B cell (primary cell): ENCODE results near the gene LIPA. TPM values are rescaled to one million over a fixed set of nuclear protein-coding genes. Genes with fewer than 3 reads are reported as not detected.
"Not testable (repeated sequence)": the region's sequence is repeated elsewhere in the genome, so short reads cannot be mapped to it uniquely, and the experiment has no call there.

Experiments used
- ATAC-seq: fragments of 200-7000 bp; cut with Tn5 transposase; one replicate; pipeline ENCODE4 v1.10.0; 2021; ENCODE audit warnings: low read depth, mild to moderate bottlenecking, moderate number of reproducible peaks, moderate library complexity
- CTCF ChIA-PET: fragments of 350-600 bp; sonication (Branson Sonifier 250); formaldehyde crosslinking; loops from one replicate; lab custom pipeline; 2021; ENCODE audit warnings: antibody characterized with exemption, inconsistent platforms; lab: Charles Lee
- POLR2A ChIA-PET: fragments of 350-600 bp; sonication (Branson Sonifier 250); formaldehyde crosslinking; loops from one replicate; lab custom pipeline; 2021; ENCODE audit warnings: antibody characterized with exemption; lab: Charles Lee
- DNase-seq: peaks from one replicate; pipeline ENCODE4 v3.0.0; 2013
- H2AFZ ChIP-seq: 2 replicates; pipeline ENCODE4 v1.6.1; 2012; ENCODE audit warnings: mild to moderate bottlenecking, low read depth, low read length; ENCODE audit not compliant: insufficient read depth, poor library complexity, severe bottlenecking
- H3K27ac ChIP-seq, 2 donors: 1 replicate in 1 of 2; 2 replicates in 1 of 2; pipeline ENCODE4 v1.5.1; 2012 to 2013; ENCODE audit warnings: low read length in 2 of 2, mild to moderate bottlenecking in 2 of 2, moderate library complexity in 1 of 2
- H3K27me3 ChIP-seq, 4 experiments: fragments of 200-600 bp in 1 of 4; sonication (generic) in 1 of 4; replicated peaks in 1 of 4; 1 replicate in 2 of 4; 2 replicates in 2 of 4; pipeline versions ENCODE4 v1.6.1 to v1.7.0; 2013 to 2016; ENCODE audit warnings: low read length in 3 of 4, mild to moderate bottlenecking in 2 of 4, mixed read lengths in 1 of 4, moderate library complexity in 1 of 4; ENCODE audit not compliant: insufficient read depth in 4 of 4, control insufficient read depth in 3 of 4; ENCODE audit errors: control extremely low read depth in 1 of 4
- H3K36me3 ChIP-seq, 2 experiments: replicated peaks in 1 of 2; 1 replicate in 1 of 2; 2 replicates in 1 of 2; pipeline versions ENCODE4 v1.6.1 to v1.7.1; 2013; ENCODE audit warnings: low read length in 1 of 2; ENCODE audit not compliant: insufficient read depth in 2 of 2, control insufficient read depth in 1 of 2; ENCODE audit errors: control extremely low read depth in 1 of 2, extremely low read depth in 1 of 2
- H3K4me1 ChIP-seq, 2 donors: fragments of 200-600 bp in 1 of 2; sonication (generic) in 1 of 2; 1 replicate in 1 of 2; 2 replicates in 1 of 2; pipeline versions ENCODE4 v1.5.1 to v1.6.1; 2013 to 2017; ENCODE audit warnings: low read length in 2 of 2; ENCODE audit not compliant: control insufficient read depth in 2 of 2, insufficient read depth in 2 of 2
- H3K4me2 ChIP-seq: replicated peaks from 2 replicates; pipeline ENCODE3; 2012; ENCODE audit warnings: mild to moderate bottlenecking, low read depth, low read length; ENCODE audit not compliant: poor library complexity, severe bottlenecking
- H3K4me3 ChIP-seq, 5 experiments: fragments of 200-600 bp in 1 of 5; sonication (generic) in 1 of 5; 1 replicate in 3 of 5; 2 replicates in 2 of 5; pipeline versions ENCODE4 v1.5.1 to v1.7.0; 2011 to 2016; ENCODE audit warnings: low read length in 4 of 5, mild to moderate bottlenecking in 4 of 5, low read depth in 2 of 5, control low read depth in 1 of 5, moderate library complexity in 1 of 5; ENCODE audit not compliant: insufficient read depth in 1 of 5; ENCODE audit errors: control extremely low read depth in 1 of 5, extremely low read depth in 1 of 5
- H3K79me2 ChIP-seq: fragments of 200-600 bp; sonication (generic); one replicate; pipeline ENCODE4 v1.6.0; 2016; ENCODE audit warnings: low read length; ENCODE audit not compliant: control insufficient read depth, insufficient read depth
- H3K9ac ChIP-seq: fragments of 200-600 bp; sonication (generic); 2 replicates; pipeline ENCODE4 v1.6.1; 2017; ENCODE audit warnings: mild to moderate bottlenecking, low read length, moderate library complexity
- H3K9me3 ChIP-seq, 3 donors: one replicate each; pipeline versions ENCODE4 v1.6.1 to v1.7.1; 2013; ENCODE audit warnings: low read length in 2 of 3; ENCODE audit not compliant: control insufficient read depth in 2 of 3, insufficient read depth in 1 of 3; ENCODE audit errors: control extremely low read depth in 1 of 3
- H4K20me1 ChIP-seq: 2 replicates; pipeline ENCODE4 v1.6.0; 2012; ENCODE audit warnings: mild to moderate bottlenecking, low read length; ENCODE audit not compliant: insufficient read depth, control insufficient read depth, poor library complexity, severe bottlenecking
- H3K27ac Mint-ChIP-seq: one replicate; pipeline ENCODE4 v1.8.0; 2021; ENCODE audit warnings: mixed read lengths
- H3K27me3 Mint-ChIP-seq: one replicate; pipeline ENCODE4 v1.8.0; 2021; ENCODE audit warnings: mixed read lengths
- H3K4me1 Mint-ChIP-seq: one replicate; pipeline ENCODE4 v1.8.0; 2021; ENCODE audit warnings: mixed read lengths
- H3K4me3 Mint-ChIP-seq: one replicate; pipeline ENCODE4 v1.8.0; 2021; ENCODE audit warnings: mixed read lengths
- H3K9me3 Mint-ChIP-seq: one replicate; pipeline ENCODE4 v1.8.0; 2022; ENCODE audit warnings: mixed read lengths; ENCODE audit not compliant: insufficient read depth
- CTCF ChIP-seq: fragments of 200-600 bp; IDR thresholded peaks from one replicate; pipeline ENCODE4 v1.8.0; 2022; ENCODE audit warnings: antibody characterized with exemption, mild to moderate bottlenecking
- EZH2 ChIP-seq: IDR thresholded peaks from 2 replicates; pipeline ENCODE4 v1.6.1; 2012; ENCODE audit warnings: borderline replicate concordance, low read depth, mild to moderate bottlenecking, moderate library complexity, low read length; ENCODE audit not compliant: insufficient read depth, poor library complexity, severe bottlenecking
- WGBS: methylation state at CpG from one replicate; pipeline ENCODE4 v1.1.5; 2013; ENCODE audit warnings: missing lambda C conversion rate; ENCODE audit not compliant: insufficient coverage; 5-methylcytosine and 5-hydroxymethylcytosine counted together
- intact Hi-C: fragments of 100-400 bp; cut with micrococcal nuclease; formaldehyde crosslinking; loops from one replicate; pipeline ENCODE4 v1.10.0; 2022
- polyA plus RNA-seq: library from polyadenylated mRNA; depleted of rRNA; stranded (reverse); fragments of >200 nt; gene quantifications from 2 replicates; pipeline ENCODE4 v1.2.3, GENCODE V29; 2012
- total RNA-seq, 2 donors: library from RNA; stranded (reverse); fragments of 120-200 nt in 1 of 2; gene quantifications; 1 replicate in 1 of 2; 2 replicates in 1 of 2; pipeline versions ENCODE4 v1.2.3 to v1.2.4, GENCODE V29; 2013 to 2022

The LIPA gene
- total and polyA plus RNA-seq, 2 donors (not counting 1 experiment from before 2014, with no cell fraction given), result 16.4 to 36.5 TPM

- Histone ChIP-seq H3K36me3 (no peaks in the 10 kb centered on the region), H2AFZ (no peak overlapping the region), H3K27ac (no peak overlapping the region), H3K4me3 (no peak overlapping the region), H3K9ac (no peak overlapping the region), H3K4me2 (no peak overlapping the region), H3K4me1 (peaks cover 2 to 3% of the 10 kb centered on the region in 2 donors), H3K79me2 (no peaks in the 10 kb centered on the region), H3K27me3 (peaks cover 0 to 22% (median 8%) of the 10 kb centered on the region in 4 experiments), H4K20me1 (no peaks in the 10 kb centered on the region), H3K9me3 (peaks cover 0 to 2% (median 0%) of the 10 kb centered on the region in 3 donors)
- H3K27me3 Mint-ChIP-seq, result peaks cover 31% of the 10 kb centered on the region
- CTCF ChIA-PET, result interaction anchor here (1.6 to 1.7 kb wide), 2 partner anchors 9 to 10 kb away, joined by 3 to 4 read pairs; no protein-coding TSS in a partner anchor
- no peak overlapping the region for H3K4me3 Mint-ChIP-seq
- no peak overlapping the region for H3K27ac Mint-ChIP-seq
- intact Hi-C loops, result no loop called here
- no peaks in the 10 kb centered on the region for H3K9me3 Mint-ChIP-seq
- 97% methylated on average over 3 of the region's 7 CpGs for WGBS
- TF ChIP-seq EZH2, result no peak
- TF ChIP-seq CTCF, result no peak
- POLR2A ChIA-PET, result no interaction called here
- ATAC-seq, result no peak
- DNase-seq, result no peak
- H3K4me1 Mint-ChIP-seq, result peaks cover 3% of the 10 kb centered on the region
Observed at GRCh38 chr10:89201345-89202032, 50.1 kb downstream of the LIPA start.

GRCh38 chr10:89197473-89197872, 54.1 kb downstream of the LIPA start:
- no peaks in the 10 kb centered on the region for H3K79me2 ChIP-seq
- H3K4me3 ChIP-seq, result no peak overlapping the region
- Mint-ChIP-seq H3K9me3 (no peaks in the 10 kb centered on the region), H3K27me3 (peaks cover 36% of the 10 kb centered on the region), H3K4me3 (no peak overlapping the region), H3K27ac (no peak overlapping the region), H3K4me1 (no peaks in the 10 kb centered on the region)
- no peaks in the 10 kb centered on the region for H3K36me3 ChIP-seq
- no peaks in the 10 kb centered on the region for H3K9me3 ChIP-seq
- TF ChIP-seq CTCF, result no peak
- no peak for TF ChIP-seq EZH2
- DNase-seq (no peak), ATAC-seq (no peak)
- no peak overlapping the region for H2AFZ ChIP-seq
- WGBS, result no CpG with 5 or more reads among the region's 4 CpGs
- POLR2A ChIA-PET, result no interaction called here
- peaks cover 0 to 9% (median 0%) of the 10 kb centered on the region in 4 experiments for H3K27me3 ChIP-seq
- H4K20me1 ChIP-seq, result no peaks in the 10 kb centered on the region
- H3K27ac ChIP-seq, result no peak overlapping the region
- no peaks in the 10 kb centered on the region for H3K4me1 ChIP-seq
- H3K9ac ChIP-seq, result no peak overlapping the region
- intact Hi-C loops, result no loop called here
- no peak overlapping the region for H3K4me2 ChIP-seq
- CTCF ChIA-PET, result interaction anchor here (0.6 to 2.0 kb wide), 6 partner anchors 9 to 376 kb away, joined by 3 to 6 read pairs (median 3); partner anchors contain the start of gene CH25H

- H4K20me1 ChIP-seq, H3K4me1 ChIP-seq, H3K9me3 Mint-ChIP-seq, H3K9ac ChIP-seq, H3K27ac ChIP-seq, CTCF ChIA-PET, H3K36me3 ChIP-seq, H3K4me3 Mint-ChIP-seq, POLR2A ChIA-PET, H3K4me3 ChIP-seq, H3K27ac Mint-ChIP-seq, DNase-seq, ATAC-seq, H3K9me3 ChIP-seq, H3K27me3 ChIP-seq, intact Hi-C loops, H3K4me1 Mint-ChIP-seq, H2AFZ ChIP-seq, H3K79me2 ChIP-seq, H3K4me2 ChIP-seq: not testable (repeated sequence)
- WGBS, result 93% methylated on average over 2 of the region's 3 CpGs
- peaks cover 28% of the 10 kb centered on the region for H3K27me3 Mint-ChIP-seq
Observed at GRCh38 chr10:89191301-89191700, 60.3 kb downstream of the LIPA start.
